ENCODE data around the gene ADAMTS13.

Gene ADAMTS13

DNA sequence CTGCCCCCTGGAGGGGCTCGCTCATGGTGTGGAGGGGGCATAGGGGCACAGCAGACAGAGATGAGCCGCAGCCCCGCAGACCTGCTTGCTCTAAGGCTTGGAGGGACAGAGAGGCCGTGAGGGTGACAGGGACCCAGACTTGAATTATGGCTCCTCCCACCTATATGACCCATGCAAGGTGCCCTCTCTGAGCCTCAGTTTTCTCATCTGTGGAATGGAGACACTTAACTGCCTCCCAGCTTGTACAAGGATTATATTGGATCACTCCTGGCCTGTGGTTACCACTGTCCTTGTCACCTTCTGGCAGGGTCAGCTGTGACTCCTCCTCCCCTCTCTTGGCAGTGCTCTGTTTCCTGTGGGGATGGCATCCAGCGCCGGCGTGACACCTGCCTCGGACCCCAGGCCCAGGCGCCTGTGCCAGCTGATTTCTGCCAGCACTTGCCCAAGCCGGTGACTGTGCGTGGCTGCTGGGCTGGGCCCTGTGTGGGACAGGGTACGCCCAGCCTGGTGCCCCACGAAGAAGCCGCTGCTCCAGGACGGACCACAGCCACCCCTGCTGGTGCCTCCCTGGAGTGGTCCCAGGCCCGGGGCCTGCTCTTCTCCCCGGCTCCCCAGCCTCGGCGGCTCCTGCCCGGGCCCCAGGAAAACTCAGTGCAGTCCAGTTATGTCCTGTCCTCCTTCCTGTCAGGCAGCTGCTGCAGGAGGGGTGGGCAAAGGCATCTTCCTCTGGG lies 32.9 kb downstream of the ADAMTS13 start:
- DNase-seq (ENCODE audit: low spot score): no peak

DNA sequence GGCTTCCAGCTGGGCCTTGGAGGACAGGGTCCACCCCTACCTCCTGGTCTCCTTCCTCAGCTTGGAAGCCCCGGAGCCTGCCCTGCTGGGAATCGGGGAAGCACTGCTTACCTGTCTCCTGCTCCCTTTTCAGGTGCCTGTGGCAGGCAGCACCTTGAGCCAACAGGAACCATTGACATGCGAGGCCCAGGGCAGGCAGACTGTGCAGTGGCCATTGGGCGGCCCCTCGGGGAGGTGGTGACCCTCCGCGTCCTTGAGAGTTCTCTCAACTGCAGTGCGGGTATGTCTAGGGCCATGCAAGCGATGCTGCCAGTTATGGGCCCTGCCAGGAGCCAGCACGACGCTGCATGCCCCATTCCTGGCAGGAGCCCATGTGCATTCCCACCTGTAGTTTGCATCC lies 33.8 kb downstream of the ADAMTS13 start:
- DNase-seq (ENCODE audit: low spot score): no peak

DNA sequence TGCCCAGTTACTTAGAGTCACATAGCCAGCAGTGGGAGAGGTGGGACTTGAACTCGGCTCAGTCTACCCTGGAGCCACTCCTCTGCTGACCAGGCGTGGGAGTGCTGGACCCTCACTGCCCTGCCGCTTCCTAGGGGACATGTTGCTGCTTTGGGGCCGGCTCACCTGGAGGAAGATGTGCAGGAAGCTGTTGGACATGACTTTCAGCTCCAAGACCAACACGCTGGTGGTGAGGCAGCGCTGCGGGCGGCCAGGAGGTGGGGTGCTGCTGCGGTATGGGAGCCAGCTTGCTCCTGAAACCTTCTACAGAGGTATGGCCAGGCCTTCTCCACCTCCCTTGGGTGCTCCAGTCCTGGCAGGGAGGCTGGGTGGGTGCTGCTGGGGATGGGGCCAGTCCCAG lies 34.2 kb downstream of the ADAMTS13 start:
- DNase-seq (ENCODE audit: low spot score): no peak

DNA sequence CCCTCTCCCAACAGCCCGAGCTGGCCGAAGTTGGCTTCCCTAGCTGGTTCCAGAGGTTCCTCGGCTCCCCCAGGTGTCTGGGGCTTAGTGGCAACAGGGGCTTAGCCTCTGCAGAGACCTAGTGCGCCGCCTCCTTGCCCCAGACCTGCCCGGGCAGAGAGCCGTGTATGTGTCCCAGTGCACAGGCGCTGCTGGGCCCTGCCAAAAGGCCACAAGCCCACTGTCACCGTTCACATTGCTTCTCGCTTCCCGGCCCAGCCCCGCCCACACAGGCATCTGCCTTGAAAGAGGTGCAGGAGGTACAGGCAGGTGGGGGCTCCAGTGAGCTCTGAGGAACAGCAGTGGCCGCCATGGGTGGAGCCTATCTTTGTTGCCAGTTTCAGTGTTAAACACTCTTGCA lies 35.1 kb downstream of the ADAMTS13 start:
- no peak for DNase-seq (ENCODE audit: low spot score)

DNA sequence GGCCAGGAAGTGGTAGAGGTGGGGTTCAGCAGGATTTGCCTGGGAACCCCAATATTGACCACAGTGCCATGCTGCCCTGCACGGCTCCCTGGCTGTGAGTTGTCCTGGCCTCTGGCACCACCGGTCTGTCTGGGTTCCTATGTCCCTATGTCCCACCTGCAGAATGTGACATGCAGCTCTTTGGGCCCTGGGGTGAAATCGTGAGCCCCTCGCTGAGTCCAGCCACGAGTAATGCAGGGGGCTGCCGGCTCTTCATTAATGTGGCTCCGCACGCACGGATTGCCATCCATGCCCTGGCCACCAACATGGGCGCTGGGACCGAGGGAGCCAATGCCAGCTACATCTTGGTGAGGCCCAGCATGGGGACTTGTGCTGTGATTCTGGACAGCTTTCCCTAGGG lies 35.6 kb downstream of the ADAMTS13 start:
- DNase-seq (ENCODE audit: low spot score): no peak

DNA sequence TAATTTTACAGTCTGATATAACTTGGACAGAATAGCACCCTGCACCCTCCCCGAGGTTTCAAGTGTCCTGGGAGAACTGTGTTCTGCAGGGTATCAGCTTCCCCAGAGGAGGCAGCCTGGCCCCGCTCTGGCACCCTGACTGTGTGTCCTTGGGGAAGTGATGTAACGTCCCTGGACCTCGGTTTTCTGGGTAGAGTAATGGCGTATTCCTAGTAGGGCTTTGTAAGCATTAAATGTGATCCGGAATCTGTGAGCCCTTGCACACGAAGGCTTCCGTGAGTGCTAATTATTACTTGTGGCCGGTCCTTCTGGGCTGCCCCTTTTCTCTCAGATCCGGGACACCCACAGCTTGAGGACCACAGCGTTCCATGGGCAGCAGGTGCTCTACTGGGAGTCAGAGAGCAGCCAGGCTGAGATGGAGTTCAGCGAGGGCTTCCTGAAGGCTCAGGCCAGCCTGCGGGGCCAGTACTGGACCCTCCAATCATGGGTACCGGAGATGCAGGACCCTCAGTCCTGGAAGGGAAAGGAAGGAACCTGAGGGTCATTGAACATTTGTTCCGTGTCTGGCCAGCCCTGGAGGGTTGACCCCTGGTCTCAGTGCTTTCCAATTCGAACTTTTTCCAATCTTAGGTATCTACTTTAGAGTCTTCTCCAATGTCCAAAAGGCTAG lies 36.6 kb downstream of the ADAMTS13 start:
- DNase-seq (ENCODE audit: low spot score): no peak

DNA sequence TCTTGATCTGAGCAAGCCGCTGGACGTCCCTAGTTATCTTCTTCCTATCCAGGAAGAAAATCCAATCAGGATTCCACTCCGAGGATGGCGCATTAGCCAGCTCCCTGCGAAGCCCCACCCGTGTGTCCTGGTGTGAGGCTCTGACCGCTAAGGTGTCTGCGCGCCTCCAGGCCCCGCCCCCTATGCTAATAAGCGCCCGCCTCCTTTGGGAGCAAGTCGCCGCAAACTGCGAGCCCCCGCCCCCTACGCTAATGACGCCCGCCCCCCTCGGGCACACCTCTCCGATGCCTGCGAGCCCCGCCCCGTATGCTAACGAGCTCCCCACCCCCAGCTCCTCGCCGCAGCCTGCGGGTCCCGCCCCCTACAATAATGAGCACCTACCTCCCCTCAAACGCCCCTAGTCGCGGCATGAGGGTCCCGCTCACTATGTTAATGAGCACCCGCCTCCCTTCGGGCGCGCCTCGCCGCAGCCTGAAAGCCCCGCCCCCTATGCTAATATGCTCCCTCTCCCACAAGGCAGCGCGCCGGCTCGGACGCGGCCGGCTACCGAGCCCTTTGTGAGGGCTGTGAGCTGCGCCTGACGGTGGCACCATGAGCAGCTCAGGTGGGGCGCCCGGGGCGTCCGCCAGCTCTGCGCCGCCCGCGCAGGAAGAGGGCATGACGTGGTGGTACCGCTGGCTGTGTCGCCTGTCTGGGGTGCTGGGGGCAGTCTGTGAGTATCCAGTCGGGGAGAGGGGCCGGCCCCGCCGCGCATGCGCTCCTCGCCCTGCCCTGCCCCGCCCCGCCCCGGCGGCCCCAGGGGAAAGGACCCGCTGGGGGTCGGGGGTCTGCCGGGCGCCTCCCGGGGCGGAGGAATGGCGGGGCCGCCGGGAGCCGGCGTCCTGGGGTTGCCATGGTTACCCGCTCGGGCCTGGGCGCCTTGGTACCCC lies 37.6 kb downstream of the ADAMTS13 start, which contains the start of gene CACFD1:
Gene CACFD1 (plus strand): TSS at position 503 of the 929 bp plus-strand sequence. CDS start 89 bp downstream, at position 592.
- peak; percentile 99 for DNase-seq (ENCODE audit: low spot score)

DNA sequence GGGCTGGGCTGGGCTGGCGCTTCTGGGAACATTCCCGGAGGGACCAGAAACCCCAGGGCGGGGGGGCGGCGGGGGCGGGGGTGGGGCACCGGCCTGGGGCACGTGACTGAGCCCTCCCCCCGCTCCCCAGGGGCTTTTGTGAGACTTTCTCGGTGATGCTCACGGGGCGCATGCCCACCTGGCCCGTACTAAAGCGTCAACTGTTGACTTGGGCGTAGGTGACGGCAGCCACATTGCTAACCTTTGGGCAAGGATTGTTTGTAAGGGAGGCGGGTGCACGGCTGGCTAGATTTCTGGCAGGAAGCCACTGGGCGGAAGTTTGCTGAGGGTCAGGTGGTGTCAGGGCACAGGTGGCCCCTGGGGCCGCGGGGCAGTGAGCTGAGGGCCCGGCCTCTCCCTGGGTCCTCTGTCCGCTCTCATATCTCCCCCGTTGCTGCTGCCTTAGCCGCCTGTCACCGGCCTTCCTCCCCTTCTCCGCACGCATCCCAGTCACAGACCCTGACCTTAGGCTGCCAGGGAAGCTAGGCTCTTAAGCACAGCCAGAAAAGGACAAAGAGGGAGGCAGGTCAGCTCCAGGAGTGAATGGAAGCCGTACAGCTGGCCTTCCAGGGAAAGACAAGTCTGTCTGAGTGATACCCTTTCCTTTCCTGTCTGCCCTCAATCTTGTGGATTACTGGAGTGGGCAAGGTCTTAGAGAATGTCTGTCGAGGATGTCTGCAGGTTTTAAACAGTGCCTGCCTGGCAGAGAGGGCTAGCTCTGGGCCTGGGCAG lies 38.4 kb downstream of the ADAMTS13 start:
- peak; percentile 95 for DNase-seq (ENCODE audit: low spot score)

DNA sequence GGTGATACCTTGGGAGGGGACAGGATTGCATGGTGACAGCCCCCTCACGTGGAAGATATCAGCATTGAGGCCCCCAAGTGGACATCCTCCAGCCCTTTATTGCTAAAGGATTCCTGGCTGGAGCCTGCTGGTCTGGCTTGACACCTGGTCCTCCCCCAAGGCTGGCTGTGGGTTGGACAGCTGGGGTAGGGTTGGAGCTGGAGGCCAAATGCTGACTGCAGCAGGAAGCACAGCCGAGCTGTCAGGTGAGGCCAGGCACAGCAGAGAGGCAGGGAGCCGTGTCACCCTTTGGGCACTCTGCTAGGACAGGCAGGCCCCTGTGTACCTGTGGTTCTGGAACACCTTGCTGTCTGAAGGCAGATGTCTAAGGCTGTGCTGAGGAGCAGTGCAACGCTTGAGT lies 39.8 kb downstream of the ADAMTS13 start:
- DNase-seq (ENCODE audit: low spot score): no peak

DNA sequence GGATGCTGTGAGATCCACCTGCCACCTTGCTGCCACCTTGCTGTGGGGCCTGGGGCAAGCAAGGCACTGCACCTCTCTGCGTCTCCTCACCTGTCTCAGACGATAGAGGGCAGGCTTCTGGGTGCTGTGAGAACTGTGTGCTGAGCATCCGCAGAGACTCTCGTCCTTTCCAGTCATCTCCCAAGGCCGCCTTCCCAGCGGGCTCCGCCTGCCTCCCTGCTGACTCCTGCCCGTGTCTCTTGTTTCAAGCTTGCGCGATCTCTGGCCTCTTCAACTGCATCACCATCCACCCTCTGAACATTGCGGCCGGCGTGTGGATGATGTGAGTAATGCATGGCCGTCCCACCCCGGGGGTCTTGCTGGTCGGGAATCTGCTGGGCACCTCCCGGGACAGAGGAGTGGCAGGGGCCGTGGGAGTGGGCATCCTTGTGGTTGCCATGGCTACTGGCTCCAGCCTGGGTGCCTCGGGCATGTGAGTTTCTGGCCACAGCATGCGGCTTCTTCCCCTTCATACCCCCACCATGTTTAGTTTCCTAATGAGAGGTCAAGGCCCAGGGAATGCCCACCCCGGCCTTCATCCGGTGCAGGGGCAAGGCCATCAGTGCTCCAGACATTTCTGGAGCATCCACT lies 41.2 kb downstream of the ADAMTS13 start:
- no peak for DNase-seq (ENCODE audit: low spot score)

DNA sequence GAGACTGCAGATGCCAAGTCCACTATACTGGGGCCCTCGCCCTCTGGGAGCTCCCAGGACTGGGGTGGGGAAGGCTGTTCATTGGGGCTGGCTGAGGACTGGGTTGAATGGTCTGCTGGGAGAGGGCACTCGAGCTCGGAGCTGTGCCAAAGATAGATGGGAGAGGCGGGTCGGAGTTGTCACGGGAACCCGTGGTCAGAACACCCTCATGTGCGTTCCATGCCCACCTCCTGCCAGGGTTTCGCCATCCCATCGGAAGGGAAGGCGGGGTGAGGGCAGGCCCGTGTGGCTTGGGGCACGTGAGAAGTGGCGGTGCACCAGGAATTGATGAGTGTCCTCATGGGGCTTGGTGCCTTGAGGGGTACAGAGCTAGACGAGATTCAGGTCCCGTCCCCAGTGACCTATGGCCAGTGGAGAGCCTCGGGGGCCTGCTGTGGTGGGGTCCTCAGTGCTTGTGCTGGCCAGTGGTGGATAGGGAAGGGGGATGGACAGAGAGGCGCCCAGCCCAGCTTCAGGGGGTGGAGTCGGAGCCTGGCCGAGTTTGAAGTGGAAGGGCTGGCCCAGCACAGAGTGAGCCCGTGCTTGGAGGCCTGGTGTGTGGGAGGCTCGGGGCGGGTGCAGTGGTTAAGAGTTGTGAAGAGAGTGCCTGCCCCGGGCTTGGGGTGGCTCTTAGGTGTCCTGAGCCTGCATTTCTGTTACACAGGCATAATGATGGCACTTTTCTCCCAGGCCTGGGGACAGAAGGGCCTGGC lies 41.9 kb downstream of the ADAMTS13 start:
- no peak for DNase-seq (ENCODE audit: low spot score)

DNA sequence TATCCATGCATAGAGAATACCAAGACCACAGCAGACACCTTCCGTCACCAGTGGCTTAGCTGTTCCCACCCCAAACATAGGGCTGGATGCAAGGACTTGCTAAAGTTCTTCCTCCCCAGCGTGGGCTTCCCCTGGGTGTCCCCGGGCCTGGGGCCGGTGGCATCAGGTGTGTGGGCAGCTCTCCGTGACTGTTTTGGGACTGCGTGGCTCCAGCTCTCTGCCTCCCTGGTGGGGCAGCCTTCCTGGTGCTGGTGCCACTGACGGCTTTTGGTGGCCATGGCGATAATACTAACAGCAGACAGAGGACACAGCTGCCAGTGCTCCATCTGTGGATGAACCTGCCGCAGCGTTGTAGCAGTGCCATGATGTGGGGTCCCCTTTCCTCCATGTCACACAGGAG lies 42.5 kb downstream of the ADAMTS13 start:
- DNase-seq (ENCODE audit: low spot score): no peak

DNA sequence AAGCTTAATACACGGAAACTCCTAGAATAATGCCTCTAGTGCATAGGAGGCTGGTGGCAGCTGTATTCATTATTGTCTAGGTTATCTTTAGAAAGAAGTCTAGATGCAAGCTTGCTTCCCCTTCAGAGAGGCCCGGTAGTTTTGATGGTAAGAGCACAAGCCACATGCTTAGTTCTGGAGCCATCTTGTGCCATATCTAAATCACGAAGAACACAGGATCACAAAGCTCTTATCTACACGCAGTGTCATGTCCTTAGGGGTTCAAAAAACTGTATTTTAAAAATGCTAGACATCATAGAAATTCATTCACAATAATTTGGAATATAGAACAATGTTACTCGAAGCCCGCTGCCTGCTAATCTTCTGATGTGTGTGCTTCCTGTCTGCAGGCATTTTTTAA lies 43.8 kb downstream of the ADAMTS13 start:
- DNase-seq (ENCODE audit: low spot score): no peak

DNA sequence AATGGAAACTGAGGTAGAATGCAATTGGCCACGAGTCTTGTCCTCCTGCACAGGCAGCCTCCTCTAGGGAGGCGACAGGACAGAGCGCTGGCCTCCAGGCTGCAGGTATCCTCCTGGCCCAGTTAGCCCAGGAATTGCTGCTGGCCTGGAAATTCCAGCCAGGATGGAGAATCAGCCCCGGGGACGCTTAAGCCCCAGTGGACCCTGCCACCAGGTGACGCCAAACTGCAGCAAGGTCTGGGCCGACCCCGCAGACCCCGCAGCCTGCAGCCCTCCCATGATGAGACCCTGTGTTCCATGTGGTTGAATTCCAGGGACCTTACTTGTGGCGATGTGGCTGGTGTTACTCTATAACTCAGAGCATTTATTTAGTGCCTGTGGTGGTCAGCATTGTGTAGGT lies 44.9 kb downstream of the ADAMTS13 start:
- DNase-seq (ENCODE audit: low spot score): no peak

DNA sequence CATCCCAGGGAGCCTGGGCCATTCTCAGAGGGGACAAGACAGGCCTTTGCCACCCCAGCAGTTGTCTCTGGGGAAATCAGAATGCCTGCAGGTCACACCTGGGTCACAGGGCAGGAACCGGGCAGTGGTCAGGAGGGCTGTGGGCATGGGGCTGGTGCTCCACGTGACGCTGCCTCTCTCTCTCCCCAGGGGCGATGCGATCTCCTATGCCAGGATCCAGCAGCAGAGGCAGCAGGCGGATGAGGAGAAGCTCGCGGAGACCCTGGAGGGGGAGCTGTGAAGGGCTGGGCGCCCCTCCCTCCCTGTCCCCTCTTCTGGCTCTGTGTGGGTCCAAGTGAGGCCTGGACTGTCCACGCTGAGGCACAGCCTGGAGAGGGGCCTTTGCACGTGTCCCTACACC lies 46.2 kb downstream of the ADAMTS13 start:
- DNase-seq (ENCODE audit: low spot score): no peak

DNA sequence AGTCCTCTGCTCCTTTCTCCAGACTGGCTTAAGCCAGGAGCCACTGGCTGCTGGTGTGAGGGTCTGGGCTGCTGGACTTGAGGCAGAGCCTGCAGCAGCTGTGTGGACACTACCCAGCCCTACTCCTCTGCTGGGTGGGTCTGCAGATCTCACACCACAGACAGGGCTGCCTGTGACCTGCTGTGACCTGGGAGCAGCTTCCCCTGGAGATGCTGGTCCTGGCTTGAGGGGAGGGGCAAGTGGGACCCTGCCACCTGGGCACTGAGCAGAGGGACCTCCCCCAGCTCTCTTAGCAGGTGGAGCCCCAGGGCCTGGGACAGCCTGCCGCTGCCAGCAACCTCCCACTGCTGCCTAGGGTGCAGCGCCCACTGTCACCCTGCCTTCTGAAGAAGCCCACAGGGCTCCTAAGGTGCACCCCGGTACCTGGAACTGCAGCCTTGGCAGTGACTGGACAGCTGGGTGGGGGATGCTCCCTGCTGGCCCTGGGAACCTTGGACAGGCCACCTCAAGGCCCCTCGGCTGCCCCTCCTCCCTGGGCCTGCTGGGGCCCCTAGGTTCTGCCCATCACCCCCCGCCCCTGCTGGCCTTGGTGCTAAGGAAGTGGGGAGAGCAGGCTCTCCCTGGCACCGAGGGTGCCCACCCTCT lies 46.7 kb downstream of the ADAMTS13 start:
- no peak for DNase-seq (ENCODE audit: low spot score)

DNA sequence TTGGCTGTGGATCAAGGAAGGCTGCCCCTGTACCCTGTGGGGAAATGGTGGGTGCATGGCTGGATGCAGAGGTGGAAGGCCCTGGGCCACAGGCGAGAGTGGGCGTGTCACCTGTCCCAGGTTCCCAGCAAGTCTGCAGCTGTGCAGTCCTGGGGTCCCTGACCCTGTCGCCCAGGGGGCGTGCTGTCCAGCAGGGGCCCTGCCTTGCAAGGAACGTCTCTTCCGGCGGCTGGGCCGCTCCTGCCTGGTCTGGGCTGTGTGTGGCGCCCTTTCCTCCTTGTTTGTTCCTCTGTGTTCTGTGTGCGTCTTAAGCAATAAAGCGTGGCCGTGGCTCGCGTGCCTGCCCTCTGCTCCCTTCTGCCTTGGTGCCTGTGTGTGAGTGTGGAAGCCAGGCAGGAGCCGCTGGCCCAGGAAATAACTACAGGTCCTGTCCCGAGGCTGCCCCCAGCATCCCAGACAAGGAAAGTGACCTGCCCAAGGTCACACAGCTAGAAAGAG lies 48.3 kb downstream of the ADAMTS13 start:
- DNase-seq (ENCODE audit: low spot score): no peak

DNA sequence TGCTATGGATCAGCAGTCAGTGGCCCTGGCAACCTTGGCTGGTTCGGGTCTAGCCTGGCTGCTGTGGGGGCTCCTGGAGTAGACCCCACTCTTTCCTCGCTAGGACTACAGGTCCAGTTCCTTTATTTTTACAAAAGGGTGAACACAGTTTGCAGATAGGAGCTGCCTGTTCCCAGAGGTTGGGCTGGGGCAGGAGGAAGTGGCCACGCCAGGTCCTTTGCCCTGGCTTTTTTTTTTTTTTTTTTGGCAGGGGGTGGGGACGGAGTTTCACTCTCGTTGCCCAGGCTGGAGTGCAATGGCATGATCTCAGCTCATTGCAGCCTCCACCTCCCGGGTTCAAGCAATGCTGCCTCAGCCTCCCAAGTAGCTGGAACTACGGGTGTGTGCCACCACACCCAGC lies 48.8 kb downstream of the ADAMTS13 start:
- no peak for DNase-seq (ENCODE audit: low spot score)

DNA sequence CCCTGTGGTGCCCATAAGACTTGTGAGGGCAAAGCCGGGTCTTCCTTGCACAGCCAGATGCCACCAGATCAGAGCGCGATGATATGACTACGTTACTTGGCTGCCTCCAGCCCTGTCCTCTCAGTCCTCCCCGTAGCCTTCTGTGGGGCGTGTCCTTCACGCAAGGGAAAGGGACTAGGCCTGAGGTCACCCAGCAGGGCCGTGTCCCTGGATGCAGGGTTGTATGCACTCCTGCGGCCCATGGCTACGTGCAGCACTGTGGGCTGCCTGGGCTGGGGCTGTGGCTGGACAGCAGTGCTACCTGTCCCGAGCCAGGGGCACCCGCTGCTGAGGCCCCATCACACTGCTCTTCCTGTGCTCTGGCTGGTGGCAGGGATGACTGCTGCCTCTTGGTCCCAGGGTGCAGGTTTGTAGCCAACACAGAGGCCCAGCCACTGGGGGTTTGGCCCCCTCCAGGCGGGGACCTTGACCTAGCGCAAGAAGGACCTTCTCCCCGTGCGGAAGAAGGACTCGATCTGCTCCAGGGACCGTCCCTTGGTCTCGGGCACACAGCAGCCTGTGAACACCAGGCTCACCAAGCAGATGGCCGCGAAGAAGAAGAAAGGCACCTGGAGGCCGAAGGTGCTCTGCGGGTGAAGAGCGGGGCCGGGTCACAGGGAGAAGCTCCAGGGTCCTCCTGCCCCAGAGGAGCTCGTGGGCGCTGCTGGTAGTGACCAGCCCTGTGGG lies 49.5 kb downstream of the ADAMTS13 start:
- no peak for DNase-seq (ENCODE audit: low spot score)
